HL-60 (cell line): ENCODE measurements around the gene ZNF814.

Experiments used
- POLR2AphosphoS5 ChIP-seq: IDR thresholded peaks from 2 replicates; pipeline ENCODE4 v1.6.1; 2012; ENCODE audit warnings: low read depth
- TF ChIP-seq, protein P1 (sequence below): IDR thresholded peaks from one replicate; pipeline ENCODE4 v1.5.1; 2011; ENCODE audit warnings: low read length, control low read depth, inconsistent platforms; ENCODE audit not compliant: insufficient read depth

DNA sequence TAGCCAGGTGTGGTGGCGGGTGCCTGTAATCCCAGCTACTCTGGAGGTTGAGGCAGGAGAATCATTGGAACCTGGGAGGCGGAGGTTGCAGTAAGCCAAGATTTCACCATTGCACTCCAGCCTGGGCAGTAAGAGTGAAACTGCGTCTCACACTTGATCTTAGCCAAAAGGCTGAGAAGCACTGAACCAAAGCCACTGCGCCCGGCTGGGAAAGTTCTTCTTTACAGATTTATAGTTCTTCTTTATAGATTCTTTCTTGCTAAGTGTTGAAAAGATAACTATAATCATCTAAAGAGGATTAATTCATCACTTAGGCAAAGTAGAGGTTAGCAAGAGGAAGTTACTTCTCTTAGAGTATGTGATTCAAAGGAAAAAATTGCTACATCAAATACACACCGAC is 16.4 kb upstream of the ZNF814 start:
- TF ChIP-seq, protein P1, sequence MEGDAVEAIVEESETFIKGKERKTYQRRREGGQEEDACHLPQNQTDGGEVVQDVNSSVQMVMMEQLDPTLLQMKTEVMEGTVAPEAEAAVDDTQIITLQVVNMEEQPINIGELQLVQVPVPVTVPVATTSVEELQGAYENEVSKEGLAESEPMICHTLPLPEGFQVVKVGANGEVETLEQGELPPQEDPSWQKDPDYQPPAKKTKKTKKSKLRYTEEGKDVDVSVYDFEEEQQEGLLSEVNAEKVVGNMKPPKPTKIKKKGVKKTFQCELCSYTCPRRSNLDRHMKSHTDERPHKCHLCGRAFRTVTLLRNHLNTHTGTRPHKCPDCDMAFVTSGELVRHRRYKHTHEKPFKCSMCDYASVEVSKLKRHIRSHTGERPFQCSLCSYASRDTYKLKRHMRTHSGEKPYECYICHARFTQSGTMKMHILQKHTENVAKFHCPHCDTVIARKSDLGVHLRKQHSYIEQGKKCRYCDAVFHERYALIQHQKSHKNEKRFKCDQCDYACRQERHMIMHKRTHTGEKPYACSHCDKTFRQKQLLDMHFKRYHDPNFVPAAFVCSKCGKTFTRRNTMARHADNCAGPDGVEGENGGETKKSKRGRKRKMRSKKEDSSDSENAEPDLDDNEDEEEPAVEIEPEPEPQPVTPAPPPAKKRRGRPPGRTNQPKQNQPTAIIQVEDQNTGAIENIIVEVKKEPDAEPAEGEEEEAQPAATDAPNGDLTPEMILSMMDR: no peak
- no peak for TF ChIP-seq POLR2AphosphoS5
